Measurements from ENCODE around the gene SLC4A5. TPM values are rescaled to one million over a fixed set of nuclear protein-coding genes. Genes with fewer than 3 reads are reported as not detected.

The SLC4A5 gene
- total RNA-seq, 1 experiment from 2014 or later, result 1.8 TPM

DNA sequence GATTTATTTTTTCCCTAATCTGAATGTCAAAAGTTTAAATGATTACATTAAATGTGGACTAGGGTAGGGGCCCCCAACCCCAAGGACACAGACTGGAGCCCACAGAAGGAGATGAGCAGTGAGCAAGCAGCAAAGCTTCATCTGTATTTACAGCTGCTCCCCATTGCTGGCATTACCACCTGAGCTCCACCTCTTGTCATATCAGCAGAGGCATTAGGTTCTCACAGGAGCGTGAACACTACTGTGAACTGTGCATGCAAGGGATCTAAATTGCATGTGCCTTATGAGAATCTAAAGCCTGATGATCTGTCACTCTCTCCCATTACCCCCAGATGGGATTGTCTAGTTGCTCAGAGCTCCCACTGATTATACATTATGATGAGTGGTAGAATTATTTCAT lies 168.3 kb downstream of the SLC4A5 start:
- Histone ChIP-seq H3K36me3 (ENCODE audit: insufficient read depth, low read length, poor library complexity, severe bottlenecking) (peaks cover 38% of the 10 kb centered on the region), H3K4me1 (ENCODE audit: insufficient read depth, low read length, poor library complexity, severe bottlenecking) (peaks cover 4% of the 10 kb centered on the region)
- POLR2A ChIA-PET (ENCODE audit: low non-redundant PET), result no interaction called here

GRCh38 chr2:74168739-74169138 lies 174.5 kb downstream of the SLC4A5 start:
- TF ChIP-seq, protein P1, sequence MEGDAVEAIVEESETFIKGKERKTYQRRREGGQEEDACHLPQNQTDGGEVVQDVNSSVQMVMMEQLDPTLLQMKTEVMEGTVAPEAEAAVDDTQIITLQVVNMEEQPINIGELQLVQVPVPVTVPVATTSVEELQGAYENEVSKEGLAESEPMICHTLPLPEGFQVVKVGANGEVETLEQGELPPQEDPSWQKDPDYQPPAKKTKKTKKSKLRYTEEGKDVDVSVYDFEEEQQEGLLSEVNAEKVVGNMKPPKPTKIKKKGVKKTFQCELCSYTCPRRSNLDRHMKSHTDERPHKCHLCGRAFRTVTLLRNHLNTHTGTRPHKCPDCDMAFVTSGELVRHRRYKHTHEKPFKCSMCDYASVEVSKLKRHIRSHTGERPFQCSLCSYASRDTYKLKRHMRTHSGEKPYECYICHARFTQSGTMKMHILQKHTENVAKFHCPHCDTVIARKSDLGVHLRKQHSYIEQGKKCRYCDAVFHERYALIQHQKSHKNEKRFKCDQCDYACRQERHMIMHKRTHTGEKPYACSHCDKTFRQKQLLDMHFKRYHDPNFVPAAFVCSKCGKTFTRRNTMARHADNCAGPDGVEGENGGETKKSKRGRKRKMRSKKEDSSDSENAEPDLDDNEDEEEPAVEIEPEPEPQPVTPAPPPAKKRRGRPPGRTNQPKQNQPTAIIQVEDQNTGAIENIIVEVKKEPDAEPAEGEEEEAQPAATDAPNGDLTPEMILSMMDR (conservative IDR thresholded peaks at IDR 0.05; ENCODE audit: low read depth, low read length), result no peak
- TF ChIP-seq EZH2 (IDR thresholded peaks at IDR 0.05; ENCODE audit: borderline replicate concordance, low read depth, low read length, poor library complexity, severe bottlenecking), result no peak
- Histone ChIP-seq H3K4me3 (ENCODE audit: low read depth, low read length, poor library complexity, severe bottlenecking) (no peak overlapping the region), H3K27ac (ENCODE audit: low read depth, low read length, poor library complexity, severe bottlenecking) (no peak overlapping the region), H3K4me1 (ENCODE audit: insufficient read depth, low read length, poor library complexity, severe bottlenecking) (no peaks in the 10 kb centered on the region), H3K36me3 (ENCODE audit: insufficient read depth, low read length, poor library complexity, severe bottlenecking) (peaks cover 84% of the 10 kb centered on the region), H3K9me3 (ENCODE audit: low read depth, low read length, poor library complexity, severe bottlenecking) (no peaks in the 10 kb centered on the region), H3K27me3 (replicated peaks; ENCODE audit: insufficient read depth, low read depth, low read length, poor library complexity) (no peaks in the 10 kb centered on the region)
- ChIA-PET CTCF (no interaction called here), POLR2A (ENCODE audit: low non-redundant PET) (interaction anchor here (0.6 kb wide), 1 partner anchor 250 kb away, joined by 3 read pairs; no protein-coding TSS in a partner anchor)
- intact Hi-C loops (cut with micrococcal nuclease; ENCODE audit: unreplicated experiment), result no loop called here
- no TSS peak for BruUV-seq (replicated peaks)
- no peak for DNase-seq (ENCODE audit: low spot score)

More for the DNA sequence above, 168.3 kb downstream of the SLC4A5 start:
- H3K9me3 ChIP-seq (ENCODE audit: low read depth, low read length, poor library complexity, severe bottlenecking), result peaks cover 6% of the 10 kb centered on the region
- no peaks in the 10 kb centered on the region for H3K27me3 ChIP-seq (replicated peaks; ENCODE audit: insufficient read depth, low read depth, low read length, poor library complexity)
- BruUV-seq (replicated peaks), result no TSS peak
- no peak overlapping the region for H3K27ac ChIP-seq (ENCODE audit: low read depth, low read length, poor library complexity, severe bottlenecking)
- H3K4me3 ChIP-seq (ENCODE audit: low read depth, low read length, poor library complexity, severe bottlenecking), result no peak overlapping the region
- intact Hi-C loops (cut with micrococcal nuclease; ENCODE audit: unreplicated experiment), result no loop called here
- DNase-seq (ENCODE audit: low spot score), result no peak
- CTCF ChIA-PET, result interaction anchor here (0.6 kb wide), 1 partner anchor 700 kb away, joined by 3 read pairs; no protein-coding TSS in a partner anchor
- TF ChIP-seq, protein P1 (conservative IDR thresholded peaks at IDR 0.05; ENCODE audit: low read depth, low read length), result no peak
- no peak for TF ChIP-seq EZH2 (IDR thresholded peaks at IDR 0.05; ENCODE audit: borderline replicate concordance, low read depth, low read length, poor library complexity, severe bottlenecking)

Other genes starting within 250 kb of the SLC4A5 start
- 55.9 and 71.9 TPM in 2 replicates for gene BOLA3, start 195.5 kb downstream of the SLC4A5 start, total RNA-seq (2021)
- gene MOB1A, start 164.5 kb downstream of the SLC4A5 start, total RNA-seq (2021), result 110 and 116 TPM in 2 replicates
- gene MTHFD2, start 144.8 kb downstream of the SLC4A5 start, total RNA-seq (2021), result 252 and 293 TPM in 2 replicates
- 172 and 177 TPM in 2 replicates for gene DCTN1, start 36.9 kb upstream of the SLC4A5 start, total RNA-seq (2021)
- gene C2orf81, start 78.2 kb upstream of the SLC4A5 start, total RNA-seq (2021), result 1.6 and 1.9 TPM in 2 replicates
- gene WDR54, start 78.3 kb upstream of the SLC4A5 start, total RNA-seq (2021), result 41.1 and 51.1 TPM in 2 replicates
- gene RTKN, start 98.5 kb upstream of the SLC4A5 start, total RNA-seq (2021), result 27.0 and 29.6 TPM in 2 replicates
- 29.9 and 34.9 TPM in 2 replicates for gene INO80B, start 111.7 kb upstream of the SLC4A5 start, total RNA-seq (2021)
- 37.9 and 53.6 TPM in 2 replicates for gene WBP1, start 115.0 kb upstream of the SLC4A5 start, total RNA-seq (2021)
- gene MOGS, start 122.0 kb upstream of the SLC4A5 start, total RNA-seq (2021), result 38.2 and 45.2 TPM in 2 replicates
- gene MRPL53, start 129.3 kb upstream of the SLC4A5 start, total RNA-seq (2021), result 99.2 and 104 TPM in 2 replicates
- 20.4 and 27.4 TPM in 2 replicates for gene CCDC142, start 139.6 kb upstream of the SLC4A5 start, total RNA-seq (2021)
- gene TTC31, start 139.7 kb upstream of the SLC4A5 start, total RNA-seq (2021), result 25.8 and 28.6 TPM in 2 replicates
- 0.48 TPM in 1 of 2 replicates, not detected in the other for gene LBX2, start 156.2 kb upstream of the SLC4A5 start, total RNA-seq (2021)
- gene PCGF1, start 164.3 kb upstream of the SLC4A5 start, total RNA-seq (2021), result 30.9 and 33.0 TPM in 2 replicates
- gene TLX2, start 171.0 kb upstream of the SLC4A5 start, total RNA-seq (2021), result not detected in 2 replicates
- 0.50 and 0.71 TPM in 2 replicates for gene DQX1, start 182.8 kb upstream of the SLC4A5 start, total RNA-seq (2021)
- 114 and 126 TPM in 2 replicates for gene AUP1, start 186.3 kb upstream of the SLC4A5 start, total RNA-seq (2021)
- 35.1 and 37.7 TPM in 2 replicates for gene HTRA2, start 186.5 kb upstream of the SLC4A5 start, total RNA-seq (2021)
- gene LOXL3, start 210.5 kb upstream of the SLC4A5 start, total RNA-seq (2021), result 0.88 and 1.9 TPM in 2 replicates
- 18.4 and 20.7 TPM in 2 replicates for gene DOK1, start 211.3 kb upstream of the SLC4A5 start, total RNA-seq (2021)

All from A673 (cell line).